CD4-positive, alpha-beta T cell treated with Interferon gamma for 1 hour (primary cell): ENCODE data around the gene COL4A3.

ENCODE experiments used
- DNase-seq: peaks from one replicate; pipeline ENCODE4 v3.0.0-alpha.2; 2020

Gene COL4A3

GRCh38 chr2:227163998-227164762, at the start of gene COL4A3, which contains the start of gene COL4A4:
Gene COL4A3, plus strand, starts transcription at chr2:227164624. Its CDS starts 103 bp downstream, at chr2:227164727.
Gene COL4A4, minus strand, starts transcription at chr2:227164205. Its CDS starts 16,722 bp downstream, at chr2:227147483.
- DNase-seq, result no peak

- DNase-seq, result no peak
These were observed 48.7 kb upstream of the COL4A3 start for GRCh38 chr2:227115761-227116160.

GRCh38 chr2:227117027-227117426, 47.4 kb upstream of the COL4A3 start:
- DNase-seq, result no peak

GRCh38 chr2:227117852-227118251, 46.6 kb upstream of the COL4A3 start:
- no peak for DNase-seq

GRCh38 chr2:227118353-227118752, 46.1 kb upstream of the COL4A3 start:
- DNase-seq, result no peak

GRCh38 chr2:227123697-227124096, 40.7 kb upstream of the COL4A3 start:
- no peak for DNase-seq

- no peak for DNase-seq
These were observed 39.6 kb upstream of the COL4A3 start for GRCh38 chr2:227124811-227125210.

GRCh38 chr2:227125506-227125905, 38.9 kb upstream of the COL4A3 start:
- no peak for DNase-seq

- DNase-seq, result no peak
These were observed 37.2 kb upstream of the COL4A3 start for GRCh38 chr2:227127201-227127600.

GRCh38 chr2:227130636-227131035, 33.8 kb upstream of the COL4A3 start:
- no peak for DNase-seq

- DNase-seq, result no peak
These were observed 31.4 kb upstream of the COL4A3 start for GRCh38 chr2:227132986-227133385.

GRCh38 chr2:227134591-227134990, 29.8 kb upstream of the COL4A3 start:
- DNase-seq, result no peak

- DNase-seq, result no peak
These were observed 23.1 kb upstream of the COL4A3 start for GRCh38 chr2:227141301-227141700.

- no peak for DNase-seq
These were observed 20.5 kb upstream of the COL4A3 start for GRCh38 chr2:227143895-227144294.

GRCh38 chr2:227146456-227146855, 18.0 kb upstream of the COL4A3 start:
- no peak for DNase-seq

- no peak for DNase-seq
These were observed 17.4 kb upstream of the COL4A3 start for GRCh38 chr2:227147023-227147422.

GRCh38 chr2:227148106-227148505, 16.3 kb upstream of the COL4A3 start:
- DNase-seq, result no peak

GRCh38 chr2:227150222-227150936, 14.0 kb upstream of the COL4A3 start:
- DNase-seq, result no peak

GRCh38 chr2:227152093-227152766, 12.2 kb upstream of the COL4A3 start:
- DNase-seq, result no peak

- DNase-seq, result no peak
These were observed 11.1 kb upstream of the COL4A3 start for GRCh38 chr2:227153307-227153706.

- no peak for DNase-seq
These were observed 10.5 kb upstream of the COL4A3 start for GRCh38 chr2:227153758-227154486.

GRCh38 chr2:227154986-227155774, 9.2 kb upstream of the COL4A3 start:
- no peak for DNase-seq
